ENCODE measurements around the gene MPIG6B.
A peak's percentile ranks its signal among the peaks of the same experiment; 100 is the strongest.

MPIG6B gene

DNA sequence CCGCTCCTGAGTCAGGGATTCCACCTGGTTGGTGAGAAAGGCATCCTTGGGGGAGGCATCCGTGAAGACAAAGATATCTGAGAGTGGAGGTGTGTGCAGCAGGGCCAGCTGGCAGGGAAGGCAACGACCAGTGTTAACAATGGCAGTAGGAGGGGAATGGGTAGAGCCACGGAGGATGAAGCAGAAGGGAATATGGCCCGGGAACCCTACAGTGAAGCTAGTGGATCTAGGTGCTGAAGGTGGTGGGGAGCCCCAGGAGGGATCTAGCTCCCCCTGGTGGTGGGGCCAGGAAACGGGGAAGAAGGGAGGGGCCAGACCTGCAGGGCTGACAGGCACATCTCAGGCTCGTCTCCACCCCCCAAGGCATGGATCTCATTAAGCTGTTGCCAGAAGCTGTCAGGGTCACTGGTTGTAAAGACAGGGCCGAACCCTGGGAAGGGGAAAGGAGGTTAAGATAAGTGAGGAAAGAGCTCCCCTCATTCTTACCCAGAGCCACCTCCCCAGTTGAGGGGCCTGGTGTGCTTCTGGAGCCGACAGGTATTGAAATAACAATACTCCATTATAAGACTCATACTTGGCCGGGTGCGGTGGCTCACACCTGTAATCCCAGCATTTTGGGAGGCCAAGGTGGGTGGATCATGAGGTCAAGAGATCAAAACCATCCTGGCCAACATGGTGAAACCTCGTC, 46.7 kb downstream of the MPIG6B start:
- DNase-seq = peak; percentile 59 to 81 (median 72)

DNA sequence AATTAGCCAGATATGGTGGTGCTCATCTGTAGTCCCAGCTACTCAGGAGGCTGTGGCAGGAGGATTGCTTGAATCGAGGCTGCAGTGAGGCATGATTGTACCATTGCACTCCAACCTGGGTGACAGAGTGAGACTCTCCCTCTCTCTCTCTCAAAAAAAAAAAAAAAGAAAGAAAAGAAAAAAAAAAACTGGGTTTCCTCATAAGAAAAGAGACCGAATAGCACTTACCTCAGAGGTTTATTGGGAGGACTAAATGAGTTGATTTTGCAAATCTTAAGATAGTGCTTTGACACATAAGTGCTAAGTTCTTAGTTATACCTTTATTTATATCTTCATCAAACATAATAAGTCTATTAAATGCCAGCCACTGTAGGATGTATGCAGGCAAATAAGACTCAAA, 47.7 kb downstream of the MPIG6B start:
- DNase-seq = no peak

DNA sequence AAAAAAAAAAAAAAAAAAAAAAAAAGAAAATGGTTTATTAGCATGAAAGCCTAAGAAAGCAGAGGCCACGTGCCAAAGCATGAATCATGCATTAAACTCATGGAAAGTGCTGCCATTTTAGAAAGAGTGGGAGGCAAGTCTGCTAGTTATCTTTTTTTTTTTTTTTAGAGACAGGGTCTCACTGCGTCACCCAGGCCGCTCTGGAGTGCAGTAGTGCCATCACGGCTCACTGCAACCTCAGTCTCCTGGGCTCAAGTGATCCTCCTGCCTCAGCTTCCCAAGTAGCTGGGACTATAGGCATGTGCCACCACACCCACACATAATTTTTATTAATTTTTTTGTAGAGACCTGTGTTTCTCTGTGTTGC, 48.8 kb downstream of the MPIG6B start:
- DNase-seq = no peak

DNA sequence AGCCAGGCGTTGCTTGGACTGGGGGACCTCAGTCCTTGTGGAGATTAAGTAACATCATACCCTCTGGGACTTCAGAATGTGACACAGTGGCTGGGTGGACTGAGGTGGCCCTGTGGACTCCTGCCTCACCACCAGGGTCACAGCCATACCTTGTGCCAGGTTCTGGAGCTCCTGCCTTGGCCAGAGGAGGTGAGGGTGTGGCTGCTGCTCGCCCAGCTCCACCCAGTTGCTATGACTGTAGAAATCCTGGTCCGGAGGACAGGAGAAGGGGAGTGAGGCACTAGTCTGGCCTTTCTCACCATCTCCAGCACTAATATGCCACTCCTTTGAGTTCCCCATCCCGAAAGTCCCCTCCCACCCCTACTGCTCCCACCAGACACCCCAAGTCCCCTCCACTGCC, 52.0 kb downstream of the MPIG6B start:
- DNase-seq = no peak

DNA sequence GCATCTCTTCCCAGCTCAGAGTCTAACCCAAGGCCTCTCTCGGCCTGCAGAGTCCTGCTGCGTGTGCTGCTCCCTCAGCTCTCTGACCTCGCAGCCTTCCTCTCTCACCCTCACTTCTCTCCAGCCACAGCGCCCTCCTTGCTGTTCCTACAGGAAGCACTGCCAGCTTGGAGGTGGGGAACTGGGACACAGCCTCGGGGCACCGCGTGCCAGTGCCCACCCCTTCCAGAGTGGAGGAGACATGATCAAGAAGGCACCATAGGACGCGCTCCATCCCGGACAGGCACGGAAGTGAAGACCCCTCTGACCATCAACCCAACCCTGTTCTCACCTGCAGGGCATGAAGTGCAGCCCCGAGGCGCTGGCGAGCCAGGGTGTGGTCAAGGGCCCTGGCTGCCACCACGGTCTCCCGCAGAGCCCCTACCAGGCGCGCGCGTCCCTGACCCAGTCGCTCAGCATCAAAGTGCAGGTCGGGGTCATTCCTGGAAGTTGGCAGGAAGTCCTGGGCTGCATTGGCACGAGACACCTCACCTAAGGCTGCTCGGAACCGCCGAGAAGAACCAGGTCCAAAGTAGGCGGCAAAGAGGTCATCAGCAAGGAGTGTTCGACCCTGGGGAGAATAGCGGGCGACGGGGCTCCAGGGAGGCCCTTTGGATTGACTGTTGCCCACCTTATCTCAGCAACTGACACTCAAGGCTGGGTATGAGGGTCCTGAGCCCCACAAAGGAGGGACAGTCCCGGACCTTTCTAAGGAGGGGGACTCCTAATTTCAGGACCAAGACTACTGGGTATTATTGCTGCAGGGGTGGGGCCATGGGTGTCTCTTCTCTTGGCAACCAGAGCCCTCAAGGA, 52.7 kb downstream of the MPIG6B start:
- DNase-seq = no peak

Data from T-helper 2 cell (primary cell).